ENCODE data around the gene MAP4K1.

DNA sequence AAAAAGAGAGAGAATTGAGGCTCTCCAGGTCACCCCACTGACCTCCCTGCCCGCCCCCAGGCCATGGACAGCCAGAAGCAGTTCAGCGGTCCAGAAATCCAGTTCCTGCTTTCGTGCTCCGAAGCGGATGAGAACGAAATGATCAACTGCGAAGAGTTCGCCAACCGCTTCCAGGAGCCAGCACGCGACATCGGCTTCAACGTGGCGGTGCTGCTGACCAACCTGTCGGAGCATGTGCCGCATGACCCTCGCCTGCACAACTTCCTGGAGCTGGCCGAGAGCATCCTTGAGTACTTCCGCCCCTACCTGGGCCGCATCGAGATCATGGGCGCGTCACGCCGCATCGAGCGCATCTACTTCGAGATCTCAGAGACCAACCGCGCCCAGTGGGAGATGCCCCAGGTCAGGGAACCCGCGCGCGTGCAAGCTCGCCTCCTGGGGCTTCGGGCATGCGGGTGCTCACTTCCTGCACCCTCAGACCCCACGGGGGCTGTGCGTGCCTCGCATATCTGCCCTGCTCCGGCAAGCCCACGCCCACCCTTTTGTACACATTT, 56.6 kb downstream of the MAP4K1 start:
- TF ChIP-seq EZH2 (IDR thresholded peaks at IDR 0.05) (no peak), POLR2AphosphoS5 (IDR thresholded peaks at IDR 0.05; ENCODE audit: borderline replicate concordance, low read depth, low read length) (no peak)

All from SK-N-MC (cell line).